NCI-H82 treated with DMSO at 0.1 percent for 48 hours (cell line): Measurements from ENCODE around the gene CASZ1.

Source experiments
- DNase-seq: peaks from one replicate; lab custom pipeline; 2025; ENCODE audit not compliant: unreplicated experiment; lab: John Stamatoyannopoulos, UW

Gene CASZ1

GRCh38 chr1:10710489-10710888 lies 86.0 kb downstream of the CASZ1 start:
- DNase-seq = no peak

DNA sequence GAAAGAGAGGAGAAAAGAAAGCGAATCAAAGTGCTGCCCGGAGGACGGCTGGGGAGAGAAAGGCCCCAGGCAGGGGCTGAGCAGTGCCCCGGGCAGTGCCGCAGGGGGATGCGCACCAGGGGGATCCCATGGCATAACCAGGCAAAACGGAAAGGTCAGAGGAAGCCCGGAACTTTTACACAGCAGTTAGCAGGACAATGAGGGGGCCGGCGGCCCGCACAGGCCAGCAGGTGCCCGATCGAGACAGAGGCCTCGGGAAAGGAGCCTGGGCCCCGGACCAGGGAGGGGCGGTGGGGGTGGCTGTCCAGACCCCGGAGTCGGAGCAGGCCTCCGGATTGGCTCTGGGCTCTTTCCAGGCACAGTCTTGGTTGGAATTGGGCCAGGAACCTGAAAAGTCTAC lies 86.8 kb downstream of the CASZ1 start:
- DNase-seq = no peak

DNA sequence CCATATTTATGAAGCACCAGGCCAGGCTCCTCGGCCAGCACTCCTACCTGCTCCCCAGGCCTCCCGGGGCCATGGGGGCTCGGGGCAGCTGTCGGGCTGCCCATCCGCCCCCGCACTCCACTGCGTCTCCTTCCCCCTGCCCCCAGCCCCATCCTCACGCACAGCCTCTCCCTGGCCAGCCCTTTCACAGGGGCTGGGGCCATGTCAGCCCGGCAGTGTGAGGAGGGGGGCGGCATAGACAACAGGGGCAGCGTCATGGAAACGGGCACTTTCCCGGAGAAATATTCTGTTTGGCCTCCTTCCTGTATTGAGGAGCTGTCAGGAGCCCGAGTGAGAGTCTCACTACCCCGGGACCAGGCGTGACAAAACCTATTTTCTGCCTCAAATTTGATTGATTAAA lies 87.3 kb downstream of the CASZ1 start:
- no peak for DNase-seq

DNA sequence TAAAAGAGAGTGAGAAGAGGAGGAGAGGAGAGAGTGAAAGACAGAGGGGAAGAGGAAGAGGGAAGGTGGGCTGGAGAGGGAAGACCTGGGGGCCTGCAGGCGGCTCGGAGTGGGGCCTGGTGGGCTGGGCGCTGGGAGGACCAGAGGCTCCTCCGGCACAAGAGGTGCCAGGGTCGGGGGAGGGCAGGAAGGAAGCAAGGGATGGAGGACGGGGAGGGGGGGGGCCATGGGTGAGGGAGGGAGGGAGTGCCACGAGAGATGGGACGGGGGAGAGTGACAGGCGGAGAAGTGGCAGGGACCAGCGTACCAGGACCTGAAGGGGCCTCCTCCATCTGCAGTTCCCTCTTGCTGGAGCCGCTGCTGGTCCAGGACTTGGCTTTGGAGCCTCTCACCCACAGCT lies 87.7 kb downstream of the CASZ1 start:
- DNase-seq = no peak

DNA sequence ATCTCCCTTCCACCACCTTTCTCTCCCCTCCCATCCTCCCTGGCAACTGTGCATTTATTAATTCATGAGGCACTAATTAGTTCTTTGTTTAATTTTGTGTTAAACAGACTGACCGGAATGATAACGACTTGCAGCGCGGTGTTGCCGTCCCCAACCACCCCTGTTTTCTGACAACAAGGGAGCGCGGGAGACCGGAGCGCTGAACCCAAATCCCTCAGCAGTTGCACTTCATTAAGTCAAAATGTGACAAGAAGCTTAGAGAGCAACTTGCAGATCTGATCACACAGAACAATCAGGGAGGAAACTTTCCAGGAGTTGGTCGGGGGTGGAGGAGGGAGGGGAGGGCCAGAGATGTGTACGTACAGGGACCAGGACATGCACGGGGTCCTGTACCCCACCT lies 89.2 kb downstream of the CASZ1 start:
- DNase-seq = no peak

GRCh38 chr1:10706376-10706913 lies 90.0 kb downstream of the CASZ1 start:
- no peak for DNase-seq

- no peak for DNase-seq
Measured at GRCh38 chr1:10705953-10706352, 90.5 kb downstream of the CASZ1 start.

- no peak for DNase-seq
Measured at GRCh38 chr1:10704368-10704882, 92.0 kb downstream of the CASZ1 start.

DNA sequence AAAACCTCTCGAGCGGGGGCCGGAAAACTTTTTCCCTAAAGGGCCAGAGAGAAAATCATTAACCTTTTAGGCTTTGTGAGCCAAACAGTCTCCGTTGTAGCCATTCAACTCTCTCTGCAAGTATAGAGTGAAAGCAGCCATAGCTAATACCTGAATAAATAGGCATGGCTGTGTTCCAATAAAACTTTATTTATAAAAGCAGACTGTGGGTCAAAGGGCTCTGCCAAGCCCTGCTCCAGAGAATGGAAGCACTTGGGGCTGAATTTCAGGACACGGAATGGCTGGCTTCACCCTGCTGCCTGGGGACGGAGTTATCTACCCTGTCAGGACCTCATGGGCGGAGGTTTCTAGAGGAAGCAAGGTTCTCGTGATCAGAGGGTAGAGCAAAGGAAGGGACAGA lies 92.7 kb downstream of the CASZ1 start:
- no peak for DNase-seq

DNA sequence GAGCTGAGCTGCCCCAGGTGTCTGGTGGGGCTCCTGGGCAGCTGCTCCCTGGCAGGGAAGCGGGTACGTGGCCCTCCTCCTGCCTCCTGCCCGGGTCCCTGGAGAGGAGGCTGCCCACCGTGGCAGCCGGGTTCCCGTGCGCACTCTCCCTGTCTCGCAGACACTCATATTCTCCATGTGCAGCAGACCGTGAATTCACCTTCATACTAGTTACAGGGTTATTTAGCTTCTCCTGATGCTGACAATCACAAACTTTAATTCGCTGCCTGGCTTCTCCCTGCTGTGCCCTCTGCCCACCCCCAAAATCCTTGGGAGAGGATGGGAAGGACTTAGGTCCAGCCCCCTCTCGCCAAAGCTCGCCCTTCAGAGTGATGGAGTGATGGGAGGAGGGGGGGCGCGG lies 95.3 kb downstream of the CASZ1 start:
- DNase-seq = no peak

- DNase-seq = no peak
Measured at GRCh38 chr1:10699470-10699835, 97.0 kb downstream of the CASZ1 start.

DNA sequence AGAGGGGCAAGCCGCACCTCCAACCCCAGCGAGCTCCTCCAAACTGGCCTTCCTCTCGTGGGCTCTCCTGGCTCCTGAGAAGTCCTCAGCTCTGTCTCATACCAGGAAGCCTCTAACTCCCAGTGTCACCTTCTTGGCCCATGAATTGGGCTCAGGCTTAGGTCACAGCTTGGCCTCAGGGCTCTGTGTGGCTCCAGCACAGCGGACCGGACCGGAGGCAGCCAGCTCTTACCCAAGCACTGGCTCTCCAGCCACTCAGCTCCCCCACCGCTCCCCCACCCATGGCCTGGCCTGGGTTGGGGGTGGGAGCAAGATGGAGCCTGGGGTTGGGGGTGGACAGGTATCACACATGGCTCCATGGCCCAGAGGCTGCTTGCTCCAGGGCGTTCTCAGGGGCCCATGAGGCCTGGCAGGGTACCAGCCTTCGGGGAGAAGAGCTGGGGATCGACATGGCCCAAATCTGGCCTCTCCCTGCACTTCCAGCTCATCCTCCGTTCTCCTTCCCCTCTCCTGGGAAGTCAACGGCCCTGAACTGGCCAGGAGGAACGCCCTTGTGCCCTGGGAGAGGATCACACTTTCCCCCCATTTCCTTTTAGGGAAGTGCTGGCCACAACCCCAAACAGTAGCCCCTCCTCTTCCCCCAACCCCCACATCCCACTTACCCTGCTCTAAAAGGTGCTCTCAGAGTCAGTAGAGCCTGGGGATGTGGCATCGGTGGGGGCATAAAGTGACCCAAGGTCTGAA lies 97.5 kb downstream of the CASZ1 start:
- DNase-seq = no peak

GRCh38 chr1:10697621-10698160 lies 98.8 kb downstream of the CASZ1 start:
- DNase-seq = no peak

DNA sequence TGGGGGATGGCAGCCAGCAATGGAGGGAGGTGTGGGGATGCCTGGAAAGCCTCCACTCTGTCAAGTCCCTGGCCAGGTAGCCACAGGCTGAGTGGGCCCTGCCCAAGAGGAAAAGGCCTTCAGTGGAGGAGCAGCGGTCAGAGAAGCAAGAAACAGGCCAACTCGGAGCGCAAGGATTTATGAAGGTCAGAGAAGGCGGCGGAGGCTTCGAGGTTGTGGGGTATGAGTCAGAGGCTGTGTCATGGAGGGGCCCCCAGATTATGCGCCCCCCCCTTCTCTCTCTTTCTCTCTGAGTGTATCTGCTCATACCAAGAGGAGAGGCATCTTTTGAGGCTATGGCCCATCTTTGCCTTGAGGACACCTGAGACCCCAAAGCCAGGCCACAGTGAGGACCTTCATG lies 99.5 kb downstream of the CASZ1 start:
- no peak for DNase-seq

- DNase-seq = peak; percentile 48
Measured at GRCh38 chr1:10694633-10695627, 101.5 kb downstream of the CASZ1 start.

DNA sequence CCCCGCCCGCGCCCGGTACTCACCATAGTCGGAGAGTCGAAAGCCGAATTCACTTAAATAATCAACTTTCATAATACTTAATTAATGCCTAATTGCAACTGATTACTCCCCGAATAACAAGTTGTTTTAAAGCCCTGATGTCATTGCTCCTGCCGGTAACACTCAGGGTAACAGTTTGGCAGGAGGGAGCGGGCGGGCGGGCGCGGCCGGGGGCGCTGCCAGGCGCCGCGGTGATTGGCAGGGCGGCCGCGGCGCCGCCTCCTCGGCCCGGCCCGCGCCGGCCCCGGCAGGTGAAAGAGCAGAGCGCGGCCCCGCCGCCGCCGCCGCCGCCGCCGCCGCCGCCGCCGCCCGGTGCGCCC lies 102.2 kb downstream of the CASZ1 start:
- no peak for DNase-seq

GRCh38 chr1:10693497-10694273 lies 102.8 kb downstream of the CASZ1 start:
- DNase-seq = no peak

DNA sequence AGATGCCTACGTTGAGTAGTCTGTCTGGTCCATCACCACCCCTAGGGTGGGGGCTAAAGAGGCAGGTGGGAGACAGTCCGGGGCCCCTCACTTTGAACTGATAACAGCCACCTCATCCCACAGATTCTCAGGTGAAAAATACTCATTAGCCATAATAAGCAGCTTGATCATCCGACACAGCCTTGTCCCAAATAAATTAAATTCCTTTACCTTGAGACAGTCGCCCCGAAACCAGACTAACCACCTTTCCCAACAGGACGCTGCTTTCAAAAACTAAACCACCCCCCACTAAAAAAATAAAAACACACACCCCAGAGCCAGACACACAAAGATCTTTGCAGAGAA lies 103.3 kb downstream of the CASZ1 start:
- DNase-seq = no peak

DNA sequence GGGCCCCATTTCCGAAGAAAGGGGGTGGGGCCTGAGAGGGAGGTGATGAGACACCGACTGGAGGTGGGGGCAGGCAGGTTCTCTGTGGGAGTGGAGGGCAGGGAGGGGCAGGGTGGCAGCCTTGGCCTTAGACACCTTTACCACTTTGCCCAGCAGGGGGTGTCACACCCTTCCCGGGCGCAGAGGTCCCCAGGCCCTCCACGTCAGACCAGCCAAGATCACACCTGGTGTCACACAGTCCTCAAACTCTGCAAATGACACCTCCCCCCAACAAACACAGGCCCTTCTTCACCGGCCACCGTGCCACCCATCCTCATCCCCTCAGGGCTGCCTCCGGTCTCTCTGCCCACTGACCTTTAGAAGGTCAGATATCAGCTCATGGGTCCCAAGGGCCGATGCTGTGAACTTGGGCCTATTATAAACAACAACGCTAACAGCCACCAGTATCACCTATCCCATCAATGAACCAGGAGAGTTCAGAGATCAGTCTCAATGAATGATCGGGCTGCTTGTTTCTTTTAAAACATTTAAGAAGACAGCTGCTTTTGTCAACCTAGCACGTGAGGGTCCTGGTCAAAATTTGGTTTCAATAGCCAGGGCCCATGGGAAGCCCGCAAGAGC lies 103.9 kb downstream of the CASZ1 start:
- no peak for DNase-seq

- no peak for DNase-seq
Measured at GRCh38 chr1:10691740-10692125, 104.7 kb downstream of the CASZ1 start.
